Embryonic facial prominence (tissue), 1 donor: ENCODE measurements around the gene CKS2.

Source experiments
- DNase-seq: peaks from one replicate; pipeline ENCODE4 v3.0.0-alpha.2; 2016; ENCODE audit errors: extremely low spot score

CKS2 gene

DNA sequence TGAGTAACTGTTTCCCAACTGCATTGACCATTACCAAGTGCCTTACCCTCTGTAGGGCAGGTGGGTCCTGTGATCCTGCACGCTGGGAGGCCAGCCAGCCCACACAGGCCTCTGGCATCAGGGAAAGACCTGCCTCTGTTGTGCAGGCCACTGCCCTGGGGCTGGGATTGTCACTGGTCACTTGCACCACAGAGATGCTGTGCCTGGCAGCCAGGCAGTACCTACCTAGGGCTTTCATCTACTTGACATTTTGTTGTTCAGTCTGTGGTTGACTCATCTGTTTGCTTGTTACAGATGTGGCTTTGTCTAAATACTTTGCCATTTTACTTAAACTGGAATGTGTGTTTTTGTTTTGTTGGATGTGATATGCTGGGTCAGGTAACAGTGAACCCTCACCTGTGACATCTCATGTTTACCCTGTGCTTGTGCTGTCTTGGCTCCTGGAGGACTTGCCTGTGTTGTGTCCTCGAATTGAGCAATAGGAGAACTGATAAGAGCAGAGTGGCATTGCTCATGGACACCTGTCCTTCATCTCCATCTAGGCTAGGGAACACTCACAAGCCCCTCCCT lies 40.1 kb downstream of the CKS2 start:
- no peak for DNase-seq

- no peak for DNase-seq
Measured at GRCh38 chr9:89351584-89352300, 40.7 kb downstream of the CKS2 start.

DNA sequence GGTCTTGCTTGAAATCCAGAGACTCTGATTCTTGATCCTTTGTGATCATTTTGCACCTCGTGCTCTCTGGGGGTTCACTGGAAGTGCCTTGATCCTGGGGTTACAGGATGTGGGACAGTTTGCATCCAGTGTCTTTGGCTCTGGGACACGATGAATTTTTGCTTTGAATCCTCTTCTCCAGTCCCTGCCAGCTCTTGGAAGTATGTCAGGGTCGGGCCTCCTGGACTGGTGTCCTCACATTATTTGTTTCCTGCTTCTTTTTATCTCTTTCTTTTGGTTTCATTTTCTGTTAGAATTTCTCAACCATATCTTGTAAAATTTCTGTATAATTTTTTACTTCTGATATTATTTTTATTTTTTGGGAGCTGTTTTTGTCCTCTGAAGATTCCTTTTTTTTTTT lies 41.5 kb downstream of the CKS2 start:
- DNase-seq: no peak

- no peak for DNase-seq
Measured at GRCh38 chr9:89352874-89353649, 42.1 kb downstream of the CKS2 start.

- DNase-seq: no peak
Measured at GRCh38 chr9:89353989-89354388, 43.0 kb downstream of the CKS2 start.

- DNase-seq: no peak
Measured at GRCh38 chr9:89354471-89354870, 43.5 kb downstream of the CKS2 start.

DNA sequence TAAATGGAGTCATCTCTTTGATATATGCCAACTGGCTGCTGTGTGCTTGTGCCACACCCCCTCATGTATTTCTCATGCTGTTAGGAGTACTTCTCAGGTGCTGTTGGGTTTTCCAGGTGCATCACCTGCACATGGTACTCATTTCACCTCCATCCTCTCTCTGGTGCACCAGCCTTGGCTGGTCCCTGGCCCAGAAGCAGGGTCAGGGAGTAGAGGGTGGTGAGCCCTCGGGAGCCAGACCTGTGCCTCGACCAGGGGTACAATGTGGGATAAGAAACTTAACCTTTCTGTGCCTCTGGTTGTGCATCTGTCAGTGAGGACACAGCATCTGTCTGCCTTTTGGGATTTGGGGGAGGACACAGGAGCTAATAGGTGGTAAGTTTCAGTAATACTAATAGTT lies 45.8 kb downstream of the CKS2 start:
- no peak for DNase-seq

- no peak for DNase-seq
Measured at GRCh38 chr9:89357331-89358197, 46.6 kb downstream of the CKS2 start.

DNA sequence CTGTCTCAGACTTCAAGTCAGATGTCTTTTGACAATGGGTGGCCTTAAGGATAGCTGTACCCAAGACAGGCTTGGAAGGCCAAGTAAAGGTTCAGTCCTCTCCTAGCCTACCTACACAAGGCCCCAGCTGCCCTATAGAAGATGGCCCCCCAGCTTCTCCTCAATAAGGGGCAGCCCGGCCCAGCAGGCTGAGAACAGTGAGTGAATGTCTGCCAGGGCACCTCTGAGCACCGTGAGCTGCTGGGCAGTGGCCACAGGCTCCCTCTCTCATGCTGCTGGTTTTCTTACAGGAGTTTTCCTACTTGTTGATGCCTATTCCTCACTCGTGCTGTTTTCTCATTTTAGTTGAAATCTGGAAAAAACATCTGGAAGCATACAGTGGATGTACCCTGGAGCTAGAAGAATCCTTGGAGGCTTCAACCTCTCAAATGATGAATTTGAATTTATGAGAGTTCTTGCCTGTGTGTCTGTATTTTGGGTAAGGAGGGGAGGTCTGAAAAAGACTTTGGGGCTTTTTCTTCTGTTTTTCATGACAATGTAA lies 47.5 kb downstream of the CKS2 start:
- no peak for DNase-seq

GRCh38 chr9:89358985-89359384 lies 48.0 kb downstream of the CKS2 start:
- DNase-seq: no peak

DNA sequence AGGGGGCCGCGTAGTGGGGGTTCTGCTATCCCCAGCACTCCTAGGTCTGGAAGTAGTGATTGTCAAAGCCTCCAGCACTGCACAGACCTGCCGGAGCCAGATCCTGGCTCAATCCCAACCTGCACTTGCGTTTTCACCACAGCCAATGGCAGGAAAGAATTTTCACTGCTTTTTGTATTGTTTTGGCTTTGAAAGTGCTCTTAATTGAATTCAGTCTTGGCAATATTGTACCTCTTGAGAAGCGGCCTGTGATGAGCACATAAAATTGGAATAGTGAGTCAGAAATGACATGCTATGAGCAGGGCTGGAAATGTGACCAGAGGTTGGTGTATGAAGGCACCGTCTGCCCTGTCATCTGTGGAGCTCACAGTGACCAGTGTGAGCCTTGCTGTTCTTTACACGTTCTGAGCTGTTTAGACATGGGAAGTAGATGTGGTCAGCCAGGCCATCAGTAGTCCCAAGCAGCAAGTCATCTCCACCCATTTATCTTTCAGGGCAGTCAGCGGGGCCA lies 48.8 kb downstream of the CKS2 start:
- no peak for DNase-seq

- no peak for DNase-seq
Measured at GRCh38 chr9:89360465-89360864, 49.5 kb downstream of the CKS2 start.

DNA sequence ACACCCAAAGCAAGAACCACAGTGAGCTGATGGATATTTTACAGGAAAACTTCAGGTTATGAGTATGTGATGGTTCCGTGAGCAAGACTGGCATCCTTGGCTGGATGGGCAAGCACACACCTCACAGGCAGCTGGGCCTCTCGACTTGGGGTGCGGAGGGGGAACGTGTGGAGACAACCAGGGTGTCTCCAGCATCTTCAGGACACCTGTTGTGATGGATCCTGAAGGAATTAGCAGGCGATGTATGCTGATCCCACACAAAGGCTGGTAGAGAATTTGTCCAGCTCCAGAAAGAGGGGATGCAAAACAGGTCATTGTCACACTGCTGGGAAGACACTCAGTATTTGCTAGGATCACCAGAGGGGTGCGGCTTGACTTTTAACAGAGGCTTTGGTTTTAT lies 50.0 kb downstream of the CKS2 start:
- no peak for DNase-seq

GRCh38 chr9:89361816-89362646 lies 51.0 kb downstream of the CKS2 start:
- no peak for DNase-seq

- DNase-seq: no peak
Measured at GRCh38 chr9:89362647-89363310, 51.8 kb downstream of the CKS2 start.

- no peak for DNase-seq
Measured at GRCh38 chr9:89363311-89363670, 52.3 kb downstream of the CKS2 start.

- DNase-seq: no peak
Measured at GRCh38 chr9:89363921-89364665, 53.1 kb downstream of the CKS2 start.

- DNase-seq: no peak
Measured at GRCh38 chr9:89364666-89365531, 53.9 kb downstream of the CKS2 start.

- no peak for DNase-seq
Measured at GRCh38 chr9:89365532-89365912, 54.5 kb downstream of the CKS2 start.
